Esophagus squamous epithelium (tissue), 5 donors: Measurements from ENCODE around the gene USP20. TPM values are rescaled to one million over a fixed set of nuclear protein-coding genes. Genes with fewer than 3 reads are reported as not detected.

Experiments
- DNase-seq: peaks from one replicate; lab custom pipeline; 2025; lab: John Stamatoyannopoulos, UW
- H3K27ac ChIP-seq, 4 donors: fragments of 200-600 bp; sonication (generic); one replicate each; pipeline ENCODE4 v1.5.1; 2016 to 2019; ENCODE audit warnings: mild to moderate bottlenecking in 1 of 4
- H3K27me3 ChIP-seq, 4 donors: fragments of 200-600 bp; sonication (generic); 1 replicate in 3 of 4; 2 replicates in 1 of 4; pipeline versions ENCODE4 v1.5.1 to v1.6.0; 2017 to 2021; ENCODE audit warnings: antibody characterized with exemption in 1 of 4
- H3K36me3 ChIP-seq, 3 donors: fragments of 200-600 bp; sonication (generic); one replicate each; pipeline ENCODE4 v1.5.1; 2016 to 2019
- H3K4me1 ChIP-seq, 3 donors: fragments of 200-600 bp; sonication (generic); one replicate each; pipeline ENCODE4 v1.5.1; 2017 to 2019
- H3K4me3 ChIP-seq, 4 donors: fragments of 200-600 bp; sonication (generic); 1 replicate in 3 of 4; 2 replicates in 1 of 4; pipeline ENCODE4 v1.5.1; 2016 to 2019; ENCODE audit warnings: mild to moderate bottlenecking in 2 of 4, moderate library complexity in 1 of 4
- H3K9me3 ChIP-seq, 3 donors: fragments of 200-600 bp; sonication (generic); one replicate each; pipeline ENCODE4 v1.5.1; 2016 to 2019
- CTCF ChIP-seq, 6 experiments: fragments of 450-650 bp in 4 of 6; fragments of 200-600 bp in 2 of 6; sonication (generic) in 2 of 6; IDR thresholded peaks; one replicate each; pipeline ENCODE4 v1.5.1; 2016 to 2019; ENCODE audit warnings: antibody characterized with exemption in 6 of 6, mild to moderate bottlenecking in 4 of 6, moderate library complexity in 4 of 6
- POLR2A ChIP-seq, 4 donors: fragments of 450-650 bp; IDR thresholded peaks; one replicate each; pipeline ENCODE4 v1.6.1; 2017; ENCODE audit warnings: antibody characterized with exemption in 4 of 4, mild to moderate bottlenecking in 4 of 4, moderate library complexity in 3 of 4
- WGBS, 2 donors: methylation state at CpG; one replicate each; pipeline ENCODE4 v1.1.5; 2018; 5-methylcytosine and 5-hydroxymethylcytosine counted together
- intact Hi-C: fragments of 100-400 bp; cut with DNase I; formaldehyde crosslinking; loops from one replicate; pipeline ENCODE4 v1.15.0; 2022
- total RNA-seq, 4 donors: library from RNA; depleted of rRNA; stranded (reverse); fragments of >200 nt; gene quantifications; one replicate each; pipeline ENCODE4 v1.1.0, GENCODE V29; 2016
- donor health status: DM: yes; HTN: yes; CAD: no.

Gene USP20
- total RNA-seq, 4 donors from 2014 or later = 12.3 to 19.7 (median 13.6) TPM

DNA sequence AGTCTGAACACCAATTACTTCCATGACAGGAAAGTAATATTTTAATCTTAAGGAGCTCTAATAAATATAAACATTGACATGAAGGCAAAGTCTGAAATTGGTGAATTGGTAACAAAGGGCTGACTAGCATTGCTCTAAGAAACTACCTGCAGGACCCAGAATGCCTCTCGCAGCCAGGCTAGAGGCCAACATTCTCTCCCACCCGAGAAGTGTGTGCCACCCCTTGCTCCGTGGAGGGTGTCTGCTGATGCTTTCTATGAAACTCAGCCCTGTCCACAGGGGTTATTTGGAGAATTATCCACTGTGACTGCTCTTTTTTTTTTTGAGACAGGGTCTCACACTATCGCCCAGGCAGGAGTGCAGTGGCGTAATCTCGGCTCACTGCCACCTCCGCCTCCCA is 81.4 kb downstream of the USP20 start:
- Histone ChIP-seq H3K4me1 (peaks cover 0 to 11% (median 0%) of the 10 kb centered on the region in 3 donors), H3K27me3 (no peaks in the 10 kb centered on the region), H3K27ac (no peak overlapping the region), H3K36me3 (peaks cover 0 to 50% (median 0%) of the 10 kb centered on the region in 3 donors), H3K4me3 (no peak overlapping the region), H3K9me3 (no peaks in the 10 kb centered on the region)
- 88 to 89% methylated on average over 5 to 7 of the region's 7 CpGs for WGBS, 2 donors
- no peak for TF ChIP-seq POLR2A (IDR thresholded peaks at IDR 0.05)
- no peak for TF ChIP-seq CTCF (IDR thresholded peaks at IDR 0.05)
- no peak for DNase-seq
- intact Hi-C loops = no loop called here

DNA sequence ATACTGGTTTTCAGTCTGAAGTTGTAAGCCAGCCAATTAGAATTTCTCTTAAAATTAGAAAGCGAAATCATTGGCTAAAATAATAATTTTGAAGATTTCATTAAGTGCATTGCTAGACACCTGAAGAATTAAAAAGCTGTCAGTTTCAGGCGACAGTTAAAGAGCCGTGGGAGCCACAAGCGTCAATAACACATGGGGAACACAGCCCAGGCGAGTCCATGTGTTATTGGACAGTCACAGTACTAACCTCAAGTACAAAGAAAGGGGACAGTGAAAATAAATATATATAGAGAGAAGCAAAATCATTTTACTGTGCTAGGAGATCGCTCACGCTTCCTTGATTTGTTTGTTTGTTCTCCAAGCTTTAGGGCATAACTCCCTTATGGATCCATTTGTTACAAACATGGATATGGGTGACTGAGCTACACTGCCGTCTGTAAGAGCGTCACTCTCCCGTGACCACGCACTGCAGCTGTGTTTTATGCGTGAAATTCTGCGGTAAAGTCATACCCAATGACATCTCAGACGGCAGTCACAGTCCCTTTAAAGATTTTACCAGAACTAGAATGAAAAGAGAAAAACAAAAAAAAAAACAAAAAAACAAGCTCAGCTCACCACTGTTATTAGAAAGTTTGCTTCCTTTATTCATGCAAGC is 83.2 kb downstream of the USP20 start:
- 90 to 91% methylated on average over 14 of the region's 14 CpGs for WGBS, 2 donors
- Histone ChIP-seq H3K4me3 (no peak overlapping the region), H3K9me3 (no peaks in the 10 kb centered on the region), H3K27me3 (no peaks in the 10 kb centered on the region), H3K36me3 (peaks cover 0 to 52% (median 12%) of the 10 kb centered on the region in 3 donors), H3K27ac (no peak overlapping the region), H3K4me1 (peaks cover 0 to 11% (median 0%) of the 10 kb centered on the region in 3 donors)
- intact Hi-C loops = no loop called here
- TF ChIP-seq POLR2A (IDR thresholded peaks at IDR 0.05) = no peak
- no peak for TF ChIP-seq CTCF (IDR thresholded peaks at IDR 0.05)
- no peak for DNase-seq

DNA sequence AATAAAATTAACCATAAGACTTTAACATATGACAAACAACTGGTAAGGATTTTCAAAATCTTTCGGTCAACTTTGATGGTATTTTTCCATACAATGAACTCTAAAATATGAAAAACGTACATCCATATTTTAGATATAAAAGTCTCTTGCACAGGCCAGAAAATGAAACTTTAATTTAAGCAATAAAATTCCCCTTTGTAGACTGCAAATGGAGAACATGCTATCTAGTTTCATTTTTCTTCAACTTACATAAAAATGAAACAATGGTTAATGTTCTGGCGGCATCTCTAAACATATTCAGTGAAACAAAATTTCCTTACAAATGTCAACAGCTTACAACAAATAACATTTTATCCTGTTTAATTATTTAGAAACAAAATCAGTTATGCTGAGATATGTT is 84.0 kb downstream of the USP20 start:
- intact Hi-C loops = no loop called here
- TF ChIP-seq CTCF (IDR thresholded peaks at IDR 0.05) (no peak), POLR2A (IDR thresholded peaks at IDR 0.05) (no peak)
- Histone ChIP-seq H3K36me3 (peaks cover 0 to 58% (median 12%) of the 10 kb centered on the region in 3 donors), H3K4me3 (no peak overlapping the region), H3K27me3 (no peaks in the 10 kb centered on the region), H3K27ac (peak overlapping the region in 2 of 4 donors; percentile 44 to 50), H3K4me1 (peaks cover 0 to 11% (median 0%) of the 10 kb centered on the region in 3 donors), H3K9me3 (no peaks in the 10 kb centered on the region)
- DNase-seq = no peak
- WGBS, 2 donors = 45 to 58% methylated on average over 3 of the region's 3 CpGs

DNA sequence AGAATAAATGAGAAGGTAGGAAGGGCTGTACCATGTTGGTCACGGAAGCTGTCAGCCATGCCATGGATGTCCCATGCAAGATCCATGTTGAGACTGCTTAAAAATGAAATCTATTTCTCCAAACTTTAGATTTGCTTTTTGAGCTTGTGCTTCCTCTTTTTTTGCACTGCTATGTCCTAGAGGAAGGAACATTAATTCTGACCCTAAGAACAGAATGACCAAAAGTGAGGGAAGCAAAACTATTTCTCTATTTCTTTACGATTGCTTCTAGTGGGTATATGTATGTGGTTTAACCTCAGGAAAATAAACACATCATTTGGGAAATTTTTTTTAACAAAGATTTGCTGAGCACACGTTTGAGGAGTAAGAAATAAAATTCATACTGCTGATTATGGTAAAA is 84.6 kb downstream of the USP20 start:
- Histone ChIP-seq H3K36me3 (peaks cover 0 to 63% (median 12%) of the 10 kb centered on the region in 3 donors), H3K27ac (peak overlapping the region in 3 of 4 donors; percentile 24 to 44 (median 30)), H3K4me3 (no peak overlapping the region), H3K9me3 (no peaks in the 10 kb centered on the region), H3K4me1 (peaks cover 0 to 11% (median 0%) of the 10 kb centered on the region in 3 donors), H3K27me3 (no peaks in the 10 kb centered on the region)
- no peak for DNase-seq
- TF ChIP-seq CTCF (IDR thresholded peaks at IDR 0.05) (no peak), POLR2A (IDR thresholded peaks at IDR 0.05) (no peak)
- intact Hi-C loops = no loop called here
- WGBS, 2 donors = 60 to 70% methylated on average over 3 of the region's 3 CpGs

- H3K27me3 ChIP-seq = no peaks in the 10 kb centered on the region
- intact Hi-C loops = no loop called here
- H3K4me3 ChIP-seq = no peak overlapping the region
- WGBS, 2 donors = 84 to 94% methylated on average over 4 of the region's 4 CpGs
- no peak for DNase-seq
- TF ChIP-seq CTCF (IDR thresholded peaks at IDR 0.05) (no peak), POLR2A (IDR thresholded peaks at IDR 0.05) (no peak)
- H3K27ac ChIP-seq = peak overlapping the region in 1 of 4 donors; percentile 10
- no peaks in the 10 kb centered on the region for H3K9me3 ChIP-seq
- H3K4me1 ChIP-seq = peaks cover 0 to 11% (median 0%) of the 10 kb centered on the region in 3 donors
- peaks cover 0 to 77% (median 12%) of the 10 kb centered on the region in 3 donors for H3K36me3 ChIP-seq
Measured at GRCh38 chr9:129921905-129922304, 86.6 kb downstream of the USP20 start.
